ENCODE measurements around the gene SVOP. TPM values are rescaled to one million over a fixed set of nuclear protein-coding genes. Genes with fewer than 3 reads are reported as not detected.
"Not testable (repeated sequence)": the region's sequence is repeated elsewhere in the genome, so short reads cannot be mapped to it uniquely, and the experiment has no call there.

Gene SVOP
- total RNA-seq, 3 donors from 2014 or later (not counting 1 experiment from before 2014, with no cell fraction given) = not detected

DNA sequence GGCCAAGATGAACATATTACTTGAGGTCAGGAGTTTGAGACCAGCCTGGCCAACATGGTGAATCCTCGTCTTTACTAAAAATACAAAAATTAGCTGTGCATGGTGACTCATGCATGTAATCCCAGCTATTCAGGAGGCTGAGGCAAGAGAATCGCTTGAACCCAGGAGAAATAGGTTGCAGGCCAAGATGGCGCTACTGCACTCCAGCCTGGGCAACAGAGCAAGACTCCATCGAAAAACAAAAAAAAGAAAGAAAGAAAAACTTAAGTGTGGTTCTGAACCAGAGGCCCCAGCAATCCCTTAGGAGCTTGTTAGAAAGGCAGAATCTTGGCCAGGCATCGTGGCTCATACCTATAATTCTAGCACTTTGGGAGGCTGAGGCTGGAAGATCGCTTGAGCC, 24.5 kb downstream of the SVOP start:
- ATAC-seq (no peak), DNase-seq (no peak)
- no peaks in the 10 kb centered on the region for H3K27me3 ChIP-seq (ENCODE audit: control insufficient read depth, insufficient read depth, low read length)
- H3K27ac Mint-ChIP-seq = no peak overlapping the region
- intact Hi-C loops (cut with micrococcal nuclease) = no loop called here
- no peak overlapping the region for H3K27ac ChIP-seq (ENCODE audit: low read length)
- H3K4me3 Mint-ChIP-seq = no peak overlapping the region
- H3K9me3 Mint-ChIP-seq = no peaks in the 10 kb centered on the region
- no peak overlapping the region for H3K4me3 ChIP-seq (ENCODE audit: low read length)
- H3K36me3 ChIP-seq (ENCODE audit: control insufficient read depth, insufficient read depth, low read length) = no peaks in the 10 kb centered on the region
- 92% methylated on average over 6 of the region's 6 CpGs for WGBS (ENCODE audit: insufficient coverage)
- H3K9me3 ChIP-seq (ENCODE audit: control insufficient read depth, insufficient read depth, low read length) = no peaks in the 10 kb centered on the region
- peaks cover 0 to 13% of the 10 kb centered on the region in 2 donors for H3K27me3 Mint-ChIP-seq (ENCODE audit: low read depth in 2 of 2)
- TF ChIP-seq, protein P1, sequence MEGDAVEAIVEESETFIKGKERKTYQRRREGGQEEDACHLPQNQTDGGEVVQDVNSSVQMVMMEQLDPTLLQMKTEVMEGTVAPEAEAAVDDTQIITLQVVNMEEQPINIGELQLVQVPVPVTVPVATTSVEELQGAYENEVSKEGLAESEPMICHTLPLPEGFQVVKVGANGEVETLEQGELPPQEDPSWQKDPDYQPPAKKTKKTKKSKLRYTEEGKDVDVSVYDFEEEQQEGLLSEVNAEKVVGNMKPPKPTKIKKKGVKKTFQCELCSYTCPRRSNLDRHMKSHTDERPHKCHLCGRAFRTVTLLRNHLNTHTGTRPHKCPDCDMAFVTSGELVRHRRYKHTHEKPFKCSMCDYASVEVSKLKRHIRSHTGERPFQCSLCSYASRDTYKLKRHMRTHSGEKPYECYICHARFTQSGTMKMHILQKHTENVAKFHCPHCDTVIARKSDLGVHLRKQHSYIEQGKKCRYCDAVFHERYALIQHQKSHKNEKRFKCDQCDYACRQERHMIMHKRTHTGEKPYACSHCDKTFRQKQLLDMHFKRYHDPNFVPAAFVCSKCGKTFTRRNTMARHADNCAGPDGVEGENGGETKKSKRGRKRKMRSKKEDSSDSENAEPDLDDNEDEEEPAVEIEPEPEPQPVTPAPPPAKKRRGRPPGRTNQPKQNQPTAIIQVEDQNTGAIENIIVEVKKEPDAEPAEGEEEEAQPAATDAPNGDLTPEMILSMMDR (IDR thresholded peaks at IDR 0.05) = no peak
- H3K4me1 Mint-ChIP-seq = no peaks in the 10 kb centered on the region
- no peaks in the 10 kb centered on the region for H3K36me3 Mint-ChIP-seq
- no peaks in the 10 kb centered on the region for H3K4me1 ChIP-seq (ENCODE audit: control insufficient read depth, insufficient read depth, low read length)

DNA sequence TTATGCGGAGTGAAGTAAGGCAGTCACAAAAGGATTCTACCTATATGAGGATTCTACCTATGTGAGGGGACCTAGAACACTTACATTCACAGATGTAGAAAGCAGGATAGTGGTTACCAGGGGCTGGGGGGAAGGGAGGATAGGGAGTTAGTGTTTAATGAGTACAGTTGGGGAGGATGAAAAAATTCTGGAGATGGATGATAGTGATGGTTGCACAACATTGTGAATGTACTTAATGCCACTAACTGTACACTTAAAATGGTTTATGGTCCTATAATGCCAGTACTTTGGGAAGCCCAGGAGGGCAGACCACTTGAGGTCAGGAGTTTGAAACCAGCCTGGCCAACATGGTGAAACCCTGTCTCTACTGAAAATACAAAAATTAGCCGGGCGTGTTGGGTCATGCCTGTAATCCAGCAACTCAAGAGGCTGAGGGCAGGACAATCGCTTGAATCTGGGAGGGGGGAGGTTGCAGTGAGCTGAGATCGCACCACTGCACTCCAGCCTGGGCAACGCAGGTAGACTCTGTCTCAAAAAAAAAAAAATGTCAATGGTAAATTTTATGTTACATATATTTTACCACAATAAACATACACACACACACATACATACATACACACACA, 25.4 kb downstream of the SVOP start:
- DNase-seq (no peak), ATAC-seq (no peak)
- H3K27ac ChIP-seq (ENCODE audit: low read length) = no peak overlapping the region
- H3K4me1 ChIP-seq (ENCODE audit: control insufficient read depth, insufficient read depth, low read length) = no peaks in the 10 kb centered on the region
- H3K36me3 ChIP-seq (ENCODE audit: control insufficient read depth, insufficient read depth, low read length) = no peaks in the 10 kb centered on the region
- peaks cover 0 to 13% of the 10 kb centered on the region in 2 donors for H3K27me3 Mint-ChIP-seq (ENCODE audit: low read depth in 2 of 2)
- no peaks in the 10 kb centered on the region for H3K36me3 Mint-ChIP-seq
- whole genome bisulfite sequencing (ENCODE audit: insufficient coverage) = 96% methylated on average over 5 of the region's 6 CpGs
- no peaks in the 10 kb centered on the region for H3K27me3 ChIP-seq (ENCODE audit: control insufficient read depth, insufficient read depth, low read length)
- H3K4me3 ChIP-seq (ENCODE audit: low read length) = no peak overlapping the region
- H3K27ac Mint-ChIP-seq = no peak overlapping the region
- H3K4me1 Mint-ChIP-seq = no peaks in the 10 kb centered on the region
- H3K4me3 Mint-ChIP-seq = no peak overlapping the region
- intact Hi-C loops (cut with micrococcal nuclease) = no loop called here
- TF ChIP-seq, protein P1 (IDR thresholded peaks at IDR 0.05) = no peak
- no peaks in the 10 kb centered on the region for H3K9me3 Mint-ChIP-seq
- H3K9me3 ChIP-seq (ENCODE audit: control insufficient read depth, insufficient read depth, low read length) = no peaks in the 10 kb centered on the region

DNA sequence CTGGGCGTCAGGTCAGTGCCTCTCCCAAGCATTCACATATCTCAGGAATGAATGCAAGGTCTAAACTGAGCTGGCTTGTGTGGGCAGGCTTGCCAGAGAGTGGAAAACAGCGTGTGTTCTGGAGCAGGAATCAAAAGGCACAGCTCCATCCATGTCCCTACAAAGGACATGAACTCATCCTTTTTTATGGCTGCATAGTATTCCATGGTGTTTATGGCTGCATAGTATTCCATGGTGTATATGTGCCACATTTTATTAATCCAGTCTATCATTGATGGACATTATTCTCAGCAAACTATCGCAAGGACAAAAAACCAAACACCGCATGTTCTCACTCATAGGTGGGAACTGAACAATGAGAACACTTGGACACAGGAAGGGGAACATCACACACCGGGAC, 30.8 kb downstream of the SVOP start:
- WGBS (ENCODE audit: insufficient coverage) = 83% methylated on average over 2 of the region's 5 CpGs
- not testable (repeated sequence) for DNase-seq, H3K4me1 Mint-ChIP-seq

DNA sequence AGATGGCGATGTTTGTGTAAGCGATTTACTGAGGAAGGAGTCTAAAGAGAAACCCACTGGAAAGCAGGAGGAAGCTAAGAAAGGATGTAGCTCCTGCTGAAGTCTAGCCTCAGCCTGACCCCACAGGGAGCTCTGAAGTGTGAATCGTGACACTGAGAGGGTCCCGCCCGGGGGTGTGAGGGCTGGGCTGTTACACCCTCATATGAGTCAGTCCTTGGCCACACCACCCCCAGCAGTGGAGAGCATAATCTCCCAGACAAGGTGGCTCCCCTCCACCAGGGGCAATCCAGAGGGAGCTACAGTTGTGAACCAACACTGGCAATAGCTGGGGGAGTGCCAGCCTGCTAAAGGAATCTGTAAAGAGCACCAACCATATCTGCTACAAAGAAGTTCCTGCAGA, 31.5 kb downstream of the SVOP start:
- ATAC-seq = no peak
- H3K27ac ChIP-seq (ENCODE audit: low read length) = no peak overlapping the region
- no peak for DNase-seq
- H3K36me3 Mint-ChIP-seq = no peaks in the 10 kb centered on the region
- no peaks in the 10 kb centered on the region for H3K36me3 ChIP-seq (ENCODE audit: control insufficient read depth, insufficient read depth, low read length)
- WGBS (ENCODE audit: insufficient coverage) = 43% methylated on average over 5 of the region's 5 CpGs
- no peaks in the 10 kb centered on the region for H3K4me1 Mint-ChIP-seq
- H3K27me3 ChIP-seq (ENCODE audit: control insufficient read depth, insufficient read depth, low read length) = no peaks in the 10 kb centered on the region
- H3K9me3 Mint-ChIP-seq = no peaks in the 10 kb centered on the region
- no peaks in the 10 kb centered on the region for H3K9me3 ChIP-seq (ENCODE audit: control insufficient read depth, insufficient read depth, low read length)
- no peak overlapping the region for H3K4me3 Mint-ChIP-seq
- H3K27ac Mint-ChIP-seq = no peak overlapping the region
- TF ChIP-seq, protein P1 (IDR thresholded peaks at IDR 0.05) = no peak
- no peak overlapping the region for H3K4me3 ChIP-seq (ENCODE audit: low read length)
- intact Hi-C loops (cut with micrococcal nuclease) = no loop called here
- H3K4me1 ChIP-seq (ENCODE audit: control insufficient read depth, insufficient read depth, low read length) = no peaks in the 10 kb centered on the region
- peaks cover 0 to 9% of the 10 kb centered on the region in 2 donors for H3K27me3 Mint-ChIP-seq (ENCODE audit: low read depth in 2 of 2)

More for the DNA sequence above, 30.8 kb downstream of the SVOP start:
- H3K36me3 ChIP-seq (ENCODE audit: control insufficient read depth, insufficient read depth, low read length); H3K4me3 ChIP-seq (ENCODE audit: low read length); intact Hi-C loops (cut with micrococcal nuclease); H3K9me3 Mint-ChIP-seq; ATAC-seq; H3K4me3 Mint-ChIP-seq; H3K9me3 ChIP-seq (ENCODE audit: control insufficient read depth, insufficient read depth, low read length); H3K27ac Mint-ChIP-seq; H3K27me3 Mint-ChIP-seq (ENCODE audit: low read depth in 2 of 2); H3K27me3 ChIP-seq (ENCODE audit: control insufficient read depth, insufficient read depth, low read length); H3K27ac ChIP-seq (ENCODE audit: low read length); H3K36me3 Mint-ChIP-seq; H3K4me1 ChIP-seq (ENCODE audit: control insufficient read depth, insufficient read depth, low read length): not testable (repeated sequence)

Data from natural killer cell (primary cell).